Right lobe of liver (tissue), 4 donors: Measurements from ENCODE around the gene SLTM.

Experiments
- CTCF ChIP-seq, 4 donors: fragments of 200-600 bp in 3 of 4; fragments of 450-650 bp in 1 of 4; IDR thresholded peaks; one replicate each; pipeline versions ENCODE4 v1.5.1 to v1.8.0; 2016 to 2022; ENCODE audit warnings: antibody characterized with exemption in 4 of 4, mild to moderate bottlenecking in 2 of 4
- POLR2A ChIP-seq: fragments of 450-650 bp; IDR thresholded peaks from one replicate; pipeline ENCODE4 v1.6.1; 2017; ENCODE audit warnings: antibody characterized with exemption, mild to moderate bottlenecking
- donor health status: DM: no; HTN: no; CAD: no.
- donor health status: DM: no; HTN: no; CAD: no.
- donor health status: DM: no; HTN: yes; CAD: no.

GRCh38 chr15:58981808-58982475 lies 48.5 kb upstream of the SLTM start:
- no peak for TF ChIP-seq CTCF (IDR thresholded peaks at IDR 0.05)
- TF ChIP-seq POLR2A, result no peak
